ENCODE results near the gene NPC2.
A peak's percentile ranks its signal among the peaks of the same experiment; 100 is the strongest.

NPC2 gene

DNA sequence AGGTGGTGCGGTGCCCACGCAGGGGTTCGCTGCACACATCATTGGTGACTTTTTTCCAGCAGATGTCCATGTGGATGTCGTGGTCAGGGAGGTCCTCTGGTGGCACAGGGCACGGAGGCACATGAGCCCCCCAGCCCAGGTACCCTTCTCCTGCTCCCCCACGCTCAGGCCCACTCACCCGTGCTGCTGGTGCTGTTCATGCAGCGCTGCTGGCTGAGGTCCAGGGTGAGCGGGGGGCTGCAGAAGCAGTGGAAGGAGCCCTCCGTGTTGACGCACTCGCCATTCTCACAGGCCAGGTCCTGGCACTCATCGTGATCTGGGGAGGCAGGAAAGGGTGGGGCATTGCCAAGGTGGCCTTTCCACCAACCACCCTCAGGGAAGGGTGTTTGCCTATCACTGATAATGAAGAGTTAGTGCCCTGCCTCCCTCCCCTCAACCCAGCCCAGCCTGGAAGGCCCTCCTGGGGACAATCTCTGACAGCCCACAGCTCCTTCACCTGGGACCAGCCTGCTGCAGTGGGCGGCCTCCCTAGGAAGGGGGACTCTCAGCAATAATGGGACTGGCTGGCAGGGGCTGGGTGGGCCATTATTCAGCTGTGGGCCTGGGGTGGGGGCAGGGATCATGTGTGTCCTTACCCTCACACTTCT is 10.3 kb upstream of the NPC2 start:
- no peak for DNase-seq (ENCODE audit: low read depth)

DNA sequence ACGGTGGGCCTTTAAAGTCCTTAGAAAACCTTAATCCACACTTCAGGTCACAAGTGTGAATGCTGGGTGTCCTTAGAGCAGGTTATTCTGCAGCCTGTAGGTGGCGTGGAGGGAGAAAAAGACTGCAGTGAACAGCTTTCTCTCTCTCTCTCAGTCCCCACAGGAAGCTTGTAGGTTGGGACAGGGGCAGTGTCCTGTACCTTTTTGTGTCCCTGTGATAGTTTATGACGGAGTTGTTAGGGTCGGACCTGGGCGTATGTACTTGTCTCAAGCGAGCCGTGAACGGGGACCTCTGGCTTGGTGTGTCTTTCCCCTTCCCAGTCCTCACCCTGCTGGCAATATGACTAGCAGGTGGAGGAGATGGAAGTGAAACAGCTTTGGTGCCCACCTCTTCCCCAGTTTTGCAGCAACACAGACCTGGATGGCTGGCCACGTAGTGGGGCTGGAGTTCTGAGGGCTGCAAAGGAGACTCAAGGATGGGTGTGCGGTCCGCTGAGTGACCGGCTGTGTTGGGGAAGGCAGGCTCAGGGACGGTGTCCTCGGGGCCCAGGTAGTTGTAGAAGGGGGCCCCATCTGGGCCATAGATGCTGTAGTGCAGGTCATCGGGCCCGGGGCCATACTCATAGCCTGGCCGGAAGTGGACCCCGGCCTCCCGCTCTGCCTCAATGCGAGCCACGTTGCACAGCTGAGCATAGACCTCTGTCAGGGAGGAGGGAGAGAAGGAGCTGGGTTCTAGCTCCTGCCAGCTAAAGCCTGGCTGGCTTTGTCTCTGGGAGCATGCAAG is 9.3 kb upstream of the NPC2 start:
- no peak for DNase-seq (ENCODE audit: low read depth)

- DNase-seq (ENCODE audit: low read depth): no peak
Observed at GRCh38 chr14:74501691-74502090, 8.6 kb upstream of the NPC2 start.

GRCh38 chr14:74501135-74501614 is 8.1 kb upstream of the NPC2 start:
- no peak for DNase-seq (ENCODE audit: low read depth)

GRCh38 chr14:74500417-74501134 is 7.5 kb upstream of the NPC2 start:
- no peak for DNase-seq (ENCODE audit: low read depth)

DNA sequence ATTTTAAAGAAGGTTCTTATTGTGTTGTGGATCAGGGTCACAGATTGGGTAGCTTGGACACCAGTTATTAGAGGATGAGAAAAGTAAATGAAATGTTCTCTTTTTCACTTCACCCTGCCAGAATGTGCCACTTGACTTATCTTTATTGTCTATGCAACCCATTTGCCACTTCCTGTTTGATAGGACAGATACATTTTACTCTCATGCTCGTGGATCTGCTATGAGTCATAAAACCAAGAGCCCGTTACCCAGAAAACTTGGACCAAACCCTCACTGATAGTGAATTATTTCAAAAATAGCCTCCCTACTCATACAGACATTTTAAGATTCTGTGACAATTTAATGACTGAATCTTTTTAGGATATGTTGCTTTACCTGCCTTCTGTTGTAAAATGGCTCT is 2.3 kb upstream of the NPC2 start:
- no peak for DNase-seq (ENCODE audit: low read depth)

DNA sequence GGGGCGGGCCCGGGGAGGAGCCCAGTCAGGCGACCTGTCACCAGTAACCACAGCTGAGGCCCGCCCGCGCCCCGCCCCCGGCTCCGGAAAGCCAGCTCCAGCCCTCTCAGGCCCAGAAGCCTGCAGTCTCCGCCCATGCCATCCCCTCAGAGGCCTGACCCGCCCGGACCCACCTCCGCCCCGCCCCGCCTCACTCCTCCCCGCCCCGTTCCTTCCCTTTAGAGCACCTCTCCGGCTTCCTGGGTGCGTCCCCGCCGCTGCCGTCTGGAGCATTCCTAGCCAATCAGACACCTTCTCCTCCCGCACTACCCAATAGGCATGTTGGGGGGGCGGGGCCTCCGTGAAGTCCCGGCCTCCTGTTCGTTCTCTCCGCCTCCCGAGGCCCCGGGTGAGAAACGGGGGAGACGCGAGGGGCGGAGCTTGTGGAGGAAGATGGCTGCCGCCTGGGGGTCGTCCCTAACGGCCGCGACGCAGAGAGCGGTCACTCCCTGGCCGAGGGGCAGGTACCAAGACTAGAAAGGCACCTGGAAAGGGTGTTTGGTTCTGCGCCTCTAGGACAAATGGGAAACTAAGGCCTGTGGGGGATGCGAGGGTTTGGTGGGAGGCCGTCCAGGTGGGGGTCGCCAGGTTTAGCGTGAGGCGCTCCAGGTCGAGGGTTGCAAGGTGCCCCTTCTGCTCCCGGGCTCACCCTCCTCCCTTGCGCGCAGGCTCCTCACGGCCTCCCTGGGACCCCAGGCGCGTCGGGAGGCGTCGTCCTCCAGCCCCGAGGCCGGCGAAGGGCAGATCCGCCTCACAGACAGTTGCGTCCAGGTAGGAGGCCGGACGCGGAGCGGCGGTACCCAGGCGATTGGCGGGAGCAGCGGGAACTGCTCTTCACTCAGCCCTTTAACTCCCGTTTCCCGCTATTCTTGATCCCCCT is 497 bp upstream of the NPC2 start, which contains the start of gene ISCA2:
TSS of gene ISCA2 (plus strand) at position 423 of the 919 bp plus-strand sequence. CDS start at position 433, 10 bp downstream.
- DNase-seq (ENCODE audit: low read depth): peak; percentile 100

- DNase-seq (ENCODE audit: low read depth): no peak
Observed at GRCh38 chr14:74491956-74492775, 939 bp downstream of the NPC2 start.

DNA sequence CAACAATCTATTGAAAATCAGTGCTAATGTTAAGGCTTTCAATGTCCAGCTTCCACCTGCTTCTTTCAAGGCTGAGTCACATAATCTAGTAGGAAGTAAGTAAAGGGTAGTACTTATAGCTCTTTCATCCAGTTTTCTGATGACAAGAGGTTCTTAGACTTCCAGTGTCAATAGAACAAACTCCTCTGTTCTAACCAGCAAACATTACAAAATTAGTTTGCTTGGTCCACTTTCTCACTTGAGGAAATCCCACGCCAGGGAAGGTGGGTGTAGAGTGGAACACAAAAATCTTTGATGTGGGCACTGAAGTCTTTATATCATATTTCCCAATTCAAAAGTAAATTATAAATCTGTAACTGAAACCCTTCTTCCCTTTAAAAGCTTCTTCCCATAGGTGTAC is 2.6 kb downstream of the NPC2 start:
- no peak for DNase-seq (ENCODE audit: low read depth)

DNA sequence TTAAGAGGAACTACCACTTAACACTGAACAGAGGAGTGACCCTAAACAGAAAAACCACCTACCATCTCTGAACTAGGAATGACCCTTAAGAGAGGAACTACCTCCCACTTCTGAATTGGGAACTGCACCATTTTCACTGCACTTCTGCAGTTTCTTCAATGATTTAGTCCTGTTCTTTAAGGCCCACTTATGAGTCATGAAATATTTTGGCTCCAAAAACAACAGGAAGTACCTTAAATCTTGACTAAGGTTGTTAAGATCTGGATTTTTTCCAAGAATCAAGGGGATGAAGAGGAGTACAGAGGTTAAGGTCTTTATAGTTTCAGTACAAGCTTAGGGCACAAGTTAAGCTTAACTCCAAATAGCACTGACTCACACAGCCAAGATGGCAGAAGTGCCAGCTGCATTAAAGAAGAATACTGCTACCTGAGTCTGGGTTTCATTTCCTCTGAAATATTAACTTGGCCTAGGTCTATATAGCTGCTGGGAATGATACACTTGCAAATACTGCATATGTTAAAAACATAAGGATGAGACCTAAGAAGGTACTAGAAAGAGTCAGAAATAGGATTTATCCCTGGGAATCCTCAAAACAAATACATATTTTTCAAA is 4.2 kb downstream of the NPC2 start:
- DNase-seq (ENCODE audit: low read depth): no peak

GRCh38 chr14:74486164-74486563 is 6.9 kb downstream of the NPC2 start:
- no peak for DNase-seq (ENCODE audit: low read depth)

DNA sequence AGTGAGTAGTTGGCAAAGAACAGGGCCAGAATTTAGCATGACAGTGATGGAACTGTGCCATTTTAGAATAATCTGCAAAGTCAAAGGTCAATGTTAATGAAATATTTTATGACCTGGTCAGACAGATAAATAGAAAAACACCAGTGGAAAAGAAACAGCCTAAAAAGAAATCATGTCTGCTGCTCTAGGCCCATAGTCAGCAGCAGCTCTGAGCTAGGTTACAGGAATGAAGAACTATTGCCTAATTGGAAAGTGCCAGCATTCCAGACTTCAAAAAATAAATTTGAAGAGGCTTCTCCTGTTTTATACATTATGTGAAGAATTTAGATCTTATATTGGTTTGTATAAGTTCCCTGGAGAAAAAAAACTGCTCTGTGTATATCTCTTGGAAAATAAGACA is 9.8 kb downstream of the NPC2 start:
- DNase-seq (ENCODE audit: low read depth): no peak

- no peak for DNase-seq (ENCODE audit: low read depth)
Observed at GRCh38 chr14:74482571-74482970, 10.5 kb downstream of the NPC2 start.

GRCh38 chr14:74480046-74480445 is 13.1 kb downstream of the NPC2 start:
- DNase-seq (ENCODE audit: low read depth): no peak

GRCh38 chr14:74478996-74479635 is 14.0 kb downstream of the NPC2 start:
- no peak for DNase-seq (ENCODE audit: low read depth)

DNA sequence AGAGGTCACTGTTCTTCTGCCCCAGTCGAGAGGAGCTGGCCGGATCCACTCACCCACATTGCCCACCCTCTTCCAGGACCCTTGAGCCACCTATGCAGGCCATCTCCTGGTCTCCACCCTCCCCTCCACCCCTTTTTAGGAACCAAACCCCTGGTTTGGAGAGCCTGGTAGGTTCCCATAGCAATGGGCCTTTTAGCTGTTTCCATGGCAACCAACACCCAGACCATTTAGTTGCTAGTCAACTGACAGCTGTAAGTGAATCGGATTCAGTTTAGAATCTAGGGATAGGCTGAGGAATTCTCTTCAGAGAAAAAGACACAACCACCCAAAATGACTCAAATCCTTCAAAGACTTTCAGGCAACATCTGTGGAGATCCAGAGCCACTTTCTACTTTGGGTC is 16.5 kb downstream of the NPC2 start:
- DNase-seq (ENCODE audit: low read depth): no peak

- no peak for DNase-seq (ENCODE audit: low read depth)
Observed at GRCh38 chr14:74476107-74476506, 17.0 kb downstream of the NPC2 start.

GRCh38 chr14:74475678-74476077 is 17.4 kb downstream of the NPC2 start:
- no peak for DNase-seq (ENCODE audit: low read depth)

GRCh38 chr14:74474376-74474775 is 18.7 kb downstream of the NPC2 start:
- DNase-seq (ENCODE audit: low read depth): no peak

DNA sequence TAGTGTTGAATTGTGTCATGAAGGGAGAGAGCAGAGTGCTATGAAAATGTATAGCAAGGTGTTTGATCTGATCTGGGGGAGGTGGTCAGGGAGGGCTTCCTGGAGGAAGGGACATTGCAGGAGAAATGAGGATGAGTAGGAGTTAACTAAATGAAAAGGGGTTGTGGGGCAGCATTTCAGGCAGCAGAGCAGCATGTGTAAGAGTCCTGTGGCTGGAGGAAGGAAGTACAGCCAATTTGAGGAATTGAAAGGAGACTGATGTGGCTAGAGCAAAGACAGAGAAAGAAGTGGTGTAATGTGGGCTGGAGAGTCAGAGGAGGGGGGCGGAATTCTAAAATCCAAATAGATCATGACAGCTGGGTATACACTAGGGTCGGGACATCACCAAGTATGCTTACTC is 20.5 kb downstream of the NPC2 start:
- DNase-seq (ENCODE audit: low read depth): no peak
